GM19239 (cell line): ENCODE measurements around the gene MSL2.
"Not testable (repeated sequence)": the region's sequence is repeated elsewhere in the genome, so short reads cannot be mapped to it uniquely, and the experiment has no call there.

Experiments used
- DNase-seq: peaks from one replicate; pipeline ENCODE4 v3.0.0; 2011; ENCODE audit warnings: low spot score; ENCODE audit not compliant: insufficient read length
- FAIRE-seq: peaks from 2 replicates; lab custom pipeline; 2011; peaks lifted over from hg19 to GRCh38; lab: Jason Lieb, UNC

MSL2 gene

DNA sequence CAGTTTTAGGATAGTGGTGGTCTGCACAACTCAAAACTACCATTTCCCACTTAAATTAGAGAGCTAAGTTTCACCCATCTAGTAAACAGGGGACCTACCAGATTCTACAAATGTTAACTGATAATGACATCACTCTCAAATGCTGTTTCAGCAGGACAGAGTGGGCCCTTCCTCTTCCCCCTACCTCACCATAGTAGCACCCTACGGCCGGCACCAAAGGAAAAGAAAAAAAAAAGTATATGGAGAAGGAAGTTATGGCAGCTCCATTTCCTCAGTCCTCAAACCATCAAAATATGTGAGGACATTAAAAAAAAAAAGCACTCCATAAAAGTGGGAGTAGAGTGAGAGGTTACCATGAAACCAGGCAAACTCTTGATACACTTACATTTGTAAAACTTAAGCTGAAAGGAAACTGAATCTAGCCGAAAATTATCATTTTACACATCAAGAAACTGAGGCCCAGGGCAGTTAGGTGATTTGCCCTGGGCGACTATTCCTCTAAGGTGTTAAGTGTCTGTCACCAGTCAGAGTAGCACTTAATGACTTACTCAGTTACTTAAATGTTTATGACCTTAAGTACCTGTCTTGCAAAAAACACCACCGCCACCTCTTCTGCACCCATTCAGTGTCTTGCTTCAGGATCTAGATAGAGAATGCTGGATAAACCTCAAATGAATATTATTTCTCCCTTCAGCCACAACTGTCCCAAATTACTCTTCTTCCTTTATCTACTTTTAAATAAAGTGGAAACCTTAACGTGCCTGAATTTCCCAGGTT is 2.7 kb downstream of the MSL2 start:
- peak; percentile 49 for FAIRE-seq
- DNase-seq: no peak

DNA sequence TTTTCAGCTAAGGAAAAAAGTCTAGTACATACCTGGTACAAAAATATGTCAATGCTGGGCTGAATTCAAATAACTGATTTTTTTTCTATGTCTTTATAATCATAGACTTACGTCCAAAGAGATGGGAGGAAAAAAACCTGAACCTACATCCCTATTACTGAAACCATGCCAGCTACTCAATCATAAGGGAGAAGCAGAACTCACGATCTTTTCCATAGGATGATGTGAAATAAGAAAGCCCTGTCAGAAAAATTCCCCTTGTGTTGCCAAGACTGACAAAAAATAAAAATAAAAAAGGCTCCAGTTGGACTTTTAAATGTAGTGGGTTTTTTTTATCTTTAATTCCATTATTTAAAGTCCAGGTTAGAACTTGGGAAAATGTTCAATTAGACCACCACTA is 3.3 kb downstream of the MSL2 start:
- DNase-seq: no peak

DNA sequence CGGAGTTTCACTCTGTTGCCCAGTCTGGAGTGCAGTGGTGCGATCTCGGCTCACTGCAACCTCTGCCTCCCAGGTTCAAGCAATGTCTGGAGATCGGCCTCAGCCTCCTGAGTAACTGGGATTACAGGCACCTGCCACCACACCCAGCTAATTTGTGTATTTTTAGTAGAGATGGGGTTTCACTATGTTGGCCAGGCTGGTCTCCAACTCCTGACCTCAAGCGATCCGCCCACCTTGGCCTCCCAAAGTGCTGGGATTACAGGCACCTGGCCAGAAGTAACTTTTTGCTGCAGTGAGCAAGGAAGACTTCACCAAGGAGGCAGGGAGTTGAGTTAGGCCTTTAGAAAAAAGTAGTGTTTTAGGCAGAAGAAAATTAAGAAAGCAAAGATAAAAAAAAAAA is 3.9 kb downstream of the MSL2 start:
- DNase-seq: not testable (repeated sequence)

More for the DNA sequence above, 3.3 kb downstream of the MSL2 start:
- no peak for FAIRE-seq

DNA sequence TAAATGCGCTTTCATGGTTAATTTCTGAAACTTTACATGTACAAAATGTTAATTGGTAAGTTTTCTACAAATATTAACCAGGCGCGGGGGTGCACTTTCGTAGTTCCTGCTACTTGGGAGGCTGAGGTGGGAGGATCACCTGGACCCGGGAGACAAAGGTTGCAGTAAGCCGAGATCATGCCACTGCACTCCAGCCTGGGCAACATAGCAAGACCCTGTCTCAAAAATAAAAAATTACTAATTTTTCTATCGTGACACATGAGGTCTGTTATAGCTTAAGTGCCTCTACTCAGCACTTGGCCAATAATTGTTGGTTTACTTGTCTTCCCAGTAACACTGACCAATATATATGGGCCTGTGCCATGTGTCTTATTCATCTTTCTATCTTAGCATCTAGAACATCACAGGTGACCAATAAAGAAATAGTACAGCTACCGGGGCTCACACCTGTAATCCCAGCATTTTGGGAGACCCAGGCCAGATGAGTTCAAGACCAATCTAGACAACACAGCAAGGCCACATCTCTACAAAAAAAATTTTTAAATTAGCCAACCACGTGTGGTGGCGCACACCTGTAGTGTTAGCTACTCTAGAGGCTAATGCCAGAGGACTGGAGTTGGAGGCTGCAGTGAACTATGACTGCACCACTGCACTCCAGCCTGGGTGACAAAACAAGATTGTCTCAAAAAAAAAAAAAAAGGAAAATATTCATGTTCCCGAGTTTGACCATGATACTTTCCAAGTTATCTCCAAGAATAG is 6.1 kb downstream of the MSL2 start:
- FAIRE-seq (no peak), DNase-seq (no peak)

More for the DNA sequence above, 3.9 kb downstream of the MSL2 start:
- not testable (repeated sequence) for FAIRE-seq

DNA sequence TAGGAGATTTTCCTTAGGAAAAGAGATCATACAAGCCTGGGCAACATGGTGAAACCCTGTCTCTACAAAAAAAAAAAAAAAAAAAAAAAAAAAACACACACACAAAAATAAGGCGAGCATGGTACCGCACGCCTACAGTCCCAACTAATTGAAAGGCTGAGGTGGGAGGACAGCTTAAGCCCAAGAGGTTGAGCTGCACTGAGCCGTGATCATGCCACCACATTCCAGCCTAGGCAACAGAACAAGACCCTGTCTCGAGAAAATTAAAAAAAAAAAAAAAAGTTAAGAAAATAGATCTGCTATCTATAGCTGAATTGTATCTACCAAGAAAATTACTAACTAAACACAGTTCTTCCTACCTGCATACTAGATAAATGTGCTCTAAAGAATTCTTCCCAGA is 7.1 kb downstream of the MSL2 start:
- no peak for FAIRE-seq
- DNase-seq: no peak

DNA sequence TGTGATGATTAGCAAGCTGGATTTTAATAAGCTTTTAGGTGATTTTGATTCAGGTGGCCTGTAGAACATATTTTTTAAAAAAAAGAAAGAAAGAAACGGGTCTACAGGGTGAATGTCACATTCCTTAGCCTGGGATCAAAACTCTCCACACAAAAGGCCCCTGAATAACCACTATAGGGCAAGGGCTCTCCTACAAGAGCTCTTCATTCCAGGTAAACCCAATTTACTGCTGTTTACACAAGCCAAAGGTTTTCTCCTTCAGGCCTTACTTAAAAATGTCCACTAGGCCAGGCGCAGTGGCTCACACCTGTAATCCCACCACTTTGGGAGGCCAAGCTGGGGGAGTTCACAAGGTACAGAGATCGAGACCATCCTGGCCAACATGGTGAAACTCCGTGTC is 8.3 kb downstream of the MSL2 start:
- DNase-seq (no peak), FAIRE-seq (no peak)

DNA sequence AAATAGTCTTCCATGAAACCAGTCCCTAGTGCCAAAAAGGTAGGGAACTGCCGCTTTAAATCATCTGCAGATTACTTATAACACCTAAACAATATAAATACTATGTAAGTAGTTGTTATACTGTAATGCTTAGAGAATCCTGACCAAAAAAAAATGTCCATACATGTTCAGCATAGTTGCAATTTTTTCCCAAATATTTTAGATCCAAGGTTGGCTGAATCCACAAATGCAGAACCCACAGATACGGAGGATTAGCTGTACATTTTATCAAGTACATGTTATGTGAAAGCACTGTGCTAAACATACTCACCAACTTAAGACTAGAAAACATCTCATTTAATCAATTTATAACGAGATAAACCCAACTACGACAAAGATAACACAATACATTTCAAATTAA is 9.3 kb downstream of the MSL2 start:
- FAIRE-seq (no peak), DNase-seq (no peak)

DNA sequence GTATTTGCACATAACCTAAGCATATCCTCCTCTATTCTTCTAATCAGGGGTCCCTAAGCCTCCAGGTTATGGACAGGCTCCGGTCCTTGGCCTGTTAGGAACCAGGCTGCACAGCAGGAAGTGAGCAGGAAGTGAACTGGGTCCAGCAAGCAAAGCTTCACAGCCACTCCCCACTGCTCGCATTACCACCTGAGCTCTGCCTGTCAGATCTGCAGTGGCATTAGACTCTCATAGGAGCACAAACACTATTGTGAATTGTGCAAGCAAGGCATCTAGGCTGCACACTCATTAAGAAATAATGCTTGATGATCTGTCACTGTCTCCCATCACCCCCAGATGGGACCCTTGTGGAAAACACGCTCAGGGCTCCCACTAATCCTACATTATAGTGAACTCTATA is 9.8 kb downstream of the MSL2 start:
- FAIRE-seq (peak; percentile 37), DNase-seq (no peak)

DNA sequence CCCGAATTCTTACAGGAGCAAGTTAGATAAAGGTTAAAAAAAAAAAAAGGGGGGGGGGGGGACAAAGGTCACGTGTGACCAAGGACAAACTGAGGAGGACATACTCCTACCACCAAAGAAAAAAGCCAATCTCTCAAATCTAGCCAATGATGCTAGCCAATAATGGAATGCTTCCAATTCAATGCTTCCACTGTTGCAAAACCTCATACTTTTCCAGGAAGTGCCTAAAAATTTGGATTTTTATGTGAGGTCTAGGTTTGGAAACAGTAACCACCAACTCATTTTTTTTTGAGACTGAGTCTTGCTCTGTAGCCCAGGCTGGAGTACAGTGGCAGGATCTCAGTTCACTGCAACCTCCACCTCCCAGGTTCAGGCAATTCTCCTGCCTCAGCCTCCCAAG is 11.4 kb downstream of the MSL2 start:
- DNase-seq: no peak
- FAIRE-seq: no peak

DNA sequence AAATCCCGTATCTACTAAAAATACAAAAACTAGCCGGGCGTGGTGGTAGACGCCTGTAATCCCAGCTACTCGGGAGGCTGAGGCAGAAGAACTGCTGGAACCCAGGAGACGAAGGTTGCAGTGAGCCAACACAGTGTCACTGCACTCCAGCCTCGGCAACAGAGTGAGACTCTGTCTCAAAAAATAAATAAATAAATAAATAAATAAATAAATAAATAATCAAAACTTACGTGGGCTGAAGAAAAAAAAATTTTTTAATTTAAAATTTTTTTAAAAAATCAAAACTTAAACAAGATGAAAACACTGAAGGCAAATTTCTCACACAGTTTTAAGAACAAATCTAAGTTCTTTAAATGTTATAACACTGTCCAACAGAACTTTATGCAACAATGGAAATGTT is 14.4 kb downstream of the MSL2 start:
- DNase-seq (no peak), FAIRE-seq (no peak)

DNA sequence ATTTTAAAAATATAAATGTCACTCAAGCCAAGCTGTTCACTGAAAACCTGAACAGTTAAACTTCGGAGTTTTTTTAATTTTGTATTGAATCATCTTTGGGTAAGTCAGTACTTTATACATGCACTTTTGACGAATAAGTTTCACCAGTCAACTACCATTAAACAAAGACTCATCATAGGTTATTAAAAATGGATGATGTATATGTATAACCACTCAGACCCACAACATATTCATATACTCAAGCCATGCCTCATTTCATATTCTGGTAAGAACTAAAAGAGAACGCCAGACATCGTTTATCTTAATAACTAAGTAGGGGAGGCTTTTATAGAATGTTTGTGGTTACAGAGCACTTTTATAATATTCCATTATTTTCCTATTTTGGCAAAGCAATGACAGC is 18.3 kb downstream of the MSL2 start:
- DNase-seq: no peak
- FAIRE-seq: no peak

DNA sequence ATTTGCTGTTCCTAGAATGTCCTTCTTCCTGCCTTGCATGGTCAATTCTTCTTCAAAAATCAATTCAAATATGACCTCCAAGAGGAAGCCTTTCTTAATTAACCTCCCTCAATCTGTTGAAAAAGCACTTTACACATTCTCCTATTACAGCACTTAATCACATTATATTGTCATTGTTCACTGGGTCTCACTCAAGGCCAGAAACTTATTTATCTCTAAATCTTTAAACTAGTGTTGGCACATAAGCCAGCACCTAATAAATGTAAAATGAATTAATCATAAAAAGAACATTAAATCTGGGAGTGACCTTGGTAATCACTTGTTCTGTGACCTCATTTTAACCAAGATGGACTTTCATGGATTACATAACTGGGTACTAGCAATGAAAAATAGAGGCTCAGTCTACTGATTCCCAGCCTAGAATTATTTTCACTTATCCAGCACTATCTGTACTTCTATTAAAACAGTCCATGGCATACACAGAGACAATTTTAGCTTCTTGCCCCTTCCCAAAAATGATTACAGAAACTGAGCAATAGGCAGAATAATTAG is 22.1 kb downstream of the MSL2 start:
- FAIRE-seq: peak; percentile 23

DNA sequence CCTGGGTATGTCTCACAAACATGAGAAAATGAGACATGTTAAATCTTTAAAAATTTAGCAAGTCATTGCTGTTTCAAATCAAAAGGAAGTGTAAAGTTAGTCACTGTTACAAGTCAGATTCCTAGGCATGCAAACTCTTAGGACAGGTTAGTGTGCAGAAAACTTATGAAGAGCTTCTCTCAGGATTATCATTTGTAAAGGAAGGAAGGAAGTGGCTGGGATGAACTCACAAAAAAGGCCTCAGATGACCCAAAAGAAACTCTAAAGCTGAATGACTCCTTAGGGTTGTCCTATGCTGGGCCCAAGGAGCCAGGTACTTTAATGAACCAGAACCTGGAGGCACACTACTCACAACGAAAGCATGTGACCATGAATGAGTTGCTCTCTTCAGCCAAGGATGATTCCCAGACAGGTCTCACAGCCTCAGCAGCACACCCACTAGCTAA is 25.0 kb downstream of the MSL2 start:
- FAIRE-seq (no peak), DNase-seq (no peak)

More for the DNA sequence above, 22.1 kb downstream of the MSL2 start:
- DNase-seq: no peak

DNA sequence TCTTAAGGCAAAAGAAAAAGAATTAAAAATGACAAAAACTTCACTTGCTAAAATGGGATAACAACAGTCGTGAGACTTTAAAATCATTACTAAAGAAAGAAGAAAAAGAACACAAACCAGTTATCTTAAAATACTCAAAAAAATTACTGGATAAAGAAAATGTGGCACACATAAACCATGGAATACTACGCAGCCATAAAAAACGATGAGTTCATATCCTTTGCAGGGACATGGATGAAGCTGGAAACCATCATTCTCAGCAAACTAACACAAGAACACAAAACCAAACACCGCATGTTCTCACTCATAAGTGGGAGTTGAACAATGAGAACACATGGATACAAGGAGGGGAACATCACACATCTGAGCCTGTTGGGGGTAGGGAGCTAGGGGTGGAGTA is 27.9 kb downstream of the MSL2 start:
- FAIRE-seq, DNase-seq: not testable (repeated sequence)

DNA sequence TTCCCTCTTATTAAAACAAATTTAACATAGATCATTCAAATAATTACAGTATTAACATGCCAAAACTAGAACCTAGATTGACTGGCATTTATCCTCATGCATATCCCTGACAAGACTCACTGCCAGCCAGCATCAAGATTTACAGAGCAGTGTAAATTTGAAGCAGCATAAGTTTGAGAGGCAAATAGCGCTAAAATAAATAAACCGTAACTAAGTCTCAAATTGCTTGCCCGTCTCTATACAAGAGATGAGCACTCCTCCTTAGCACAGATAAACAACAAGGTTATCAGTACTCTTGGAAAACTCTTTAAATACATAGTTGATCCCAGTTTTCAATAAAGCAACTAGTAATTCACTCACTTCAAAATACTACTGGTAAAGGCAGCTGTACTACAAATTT is 29.6 kb downstream of the MSL2 start:
- DNase-seq (no peak), FAIRE-seq (no peak)

DNA sequence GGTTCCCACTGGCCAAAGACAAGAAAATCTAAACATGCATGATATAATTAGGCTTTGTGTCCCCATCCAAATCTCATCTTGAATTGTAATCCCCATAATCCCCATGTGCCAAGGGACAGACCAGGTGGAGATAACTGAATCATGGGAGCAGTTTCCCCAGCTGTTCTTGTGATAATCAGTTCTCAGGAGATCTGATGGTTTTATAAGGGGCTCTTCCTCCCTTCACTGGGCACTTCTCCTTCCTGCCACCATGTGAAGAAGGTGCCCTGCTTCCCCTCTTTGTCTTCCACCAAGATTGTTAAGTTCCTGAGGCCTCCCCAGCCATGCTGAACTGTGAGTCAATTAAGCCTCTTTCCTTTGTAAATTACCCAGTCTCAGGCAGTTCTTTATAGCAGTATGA is 32.5 kb downstream of the MSL2 start:
- DNase-seq, FAIRE-seq: not testable (repeated sequence)

DNA sequence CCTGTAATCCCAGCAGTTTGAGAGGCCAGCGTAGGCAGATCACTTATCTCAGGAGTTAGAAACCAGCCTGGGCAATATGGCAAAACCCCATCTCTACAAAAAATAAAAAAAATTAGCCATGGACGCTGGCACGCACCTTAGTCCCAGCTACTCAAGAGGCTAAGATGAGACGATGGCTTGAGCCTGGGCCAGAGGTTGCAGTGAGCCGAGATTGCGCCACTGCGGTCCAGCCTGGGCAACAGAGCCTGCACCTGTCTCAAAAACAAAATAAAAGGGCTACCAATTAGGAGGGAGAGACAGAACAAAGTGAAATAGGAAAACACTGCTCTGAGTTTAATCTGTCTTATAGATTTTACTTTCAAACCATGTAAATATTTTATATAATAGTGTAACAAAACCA is 33.8 kb downstream of the MSL2 start:
- no peak for FAIRE-seq
- no peak for DNase-seq

DNA sequence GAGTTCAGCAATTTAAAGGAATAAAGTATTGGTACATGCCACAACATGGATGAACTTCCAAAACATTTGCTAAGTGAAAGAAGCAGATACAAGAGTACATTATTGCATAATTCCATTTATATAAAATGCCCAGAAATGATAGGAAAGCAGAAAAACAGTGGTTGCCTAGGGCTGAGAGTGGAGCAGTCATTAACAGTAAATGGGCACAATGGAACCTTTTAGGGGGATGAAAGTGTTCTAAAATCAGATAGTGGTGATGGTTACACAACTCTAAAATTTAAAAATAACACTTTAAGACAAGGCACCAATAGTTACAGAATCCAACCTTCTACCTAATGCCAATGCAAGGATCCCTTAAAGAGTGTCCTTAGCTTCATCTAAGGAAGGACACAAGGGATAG is 34.6 kb downstream of the MSL2 start:
- DNase-seq (no peak), FAIRE-seq (no peak)

DNA sequence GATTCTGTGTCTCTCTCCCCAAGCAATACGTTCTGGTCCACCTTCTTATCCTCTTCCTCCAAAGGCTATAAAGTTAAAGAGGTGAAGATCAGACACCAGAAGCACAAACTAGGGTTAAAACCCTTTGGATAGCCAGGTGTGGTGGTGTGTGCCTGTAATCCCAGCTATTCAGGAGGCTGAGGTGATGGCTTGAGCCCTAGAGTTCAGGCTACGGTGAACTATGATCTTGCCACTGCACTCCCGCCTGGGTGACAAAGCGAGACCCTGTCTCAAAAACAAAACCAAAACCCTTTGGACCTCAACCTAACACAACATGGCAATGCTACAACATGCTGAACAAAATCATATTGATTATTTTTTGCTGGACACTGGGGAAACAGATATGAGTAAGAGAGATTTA is 43.2 kb downstream of the MSL2 start:
- no peak for DNase-seq
- FAIRE-seq: no peak

DNA sequence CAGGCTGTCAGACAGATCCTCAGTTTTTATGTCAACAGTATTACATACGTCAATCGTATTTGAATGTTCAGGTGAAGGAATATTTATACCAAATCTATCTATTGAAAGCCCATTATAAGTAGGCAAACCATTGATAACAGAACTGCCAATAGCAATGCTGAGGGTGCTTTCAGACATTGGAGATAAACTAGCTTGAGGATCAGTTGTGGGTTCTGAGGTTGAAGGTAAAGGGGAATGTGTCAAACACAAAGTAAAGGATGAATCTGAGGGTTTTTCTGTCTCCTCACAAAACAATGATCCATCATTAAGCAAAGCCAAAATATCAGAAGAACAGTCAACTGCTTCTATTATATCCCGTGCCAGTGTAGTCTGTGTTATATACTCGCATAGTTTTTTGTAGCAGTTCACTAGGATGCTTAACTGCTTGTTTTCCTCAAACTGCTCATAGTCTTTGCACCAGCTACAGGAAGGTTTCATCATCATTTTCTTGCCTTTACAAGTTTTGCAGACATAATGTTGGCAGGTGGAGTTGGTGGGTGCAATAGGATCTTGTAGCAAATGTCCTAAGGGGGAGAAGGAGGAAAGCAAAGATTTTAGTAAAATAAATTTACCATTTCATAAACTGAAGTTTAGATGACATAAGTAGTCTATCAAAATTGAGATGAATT is 43.8 kb downstream of the MSL2 start:
- FAIRE-seq (peak; percentile 21), DNase-seq (no peak)

DNA sequence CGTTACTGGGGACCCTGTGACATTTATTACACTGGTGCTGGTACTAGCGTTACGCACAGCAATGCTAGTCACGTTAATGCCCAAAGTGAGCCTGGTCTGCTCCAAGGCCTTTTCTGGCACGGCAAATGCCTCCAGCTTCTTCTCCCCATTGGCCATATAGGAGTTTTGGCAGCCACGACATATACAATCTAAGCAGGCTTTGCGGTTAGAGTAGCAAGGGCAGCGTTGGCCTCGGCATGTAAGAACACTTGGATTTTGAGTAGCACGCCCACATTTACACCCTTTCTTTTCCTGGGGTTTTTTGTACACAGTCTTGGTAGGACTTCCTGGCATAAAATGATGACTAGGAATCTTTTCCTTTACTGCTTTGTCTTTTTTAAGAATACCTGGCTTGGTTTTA is 44.9 kb downstream of the MSL2 start:
- FAIRE-seq: no peak
- no peak for DNase-seq
